Measurements from ENCODE around the gene IL1R2. TPM values are rescaled to one million over a fixed set of nuclear protein-coding genes. Genes with fewer than 3 reads are reported as not detected.
A peak's percentile ranks its signal among the peaks of the same experiment; 100 is the strongest.

Gene IL1R2
- total RNA-seq, 1 donor from 2014 or later = 19.0 TPM

GRCh38 chr2:101975171-101975870, 16.4 kb upstream of the IL1R2 start:
- ATAC-seq = no peak

DNA sequence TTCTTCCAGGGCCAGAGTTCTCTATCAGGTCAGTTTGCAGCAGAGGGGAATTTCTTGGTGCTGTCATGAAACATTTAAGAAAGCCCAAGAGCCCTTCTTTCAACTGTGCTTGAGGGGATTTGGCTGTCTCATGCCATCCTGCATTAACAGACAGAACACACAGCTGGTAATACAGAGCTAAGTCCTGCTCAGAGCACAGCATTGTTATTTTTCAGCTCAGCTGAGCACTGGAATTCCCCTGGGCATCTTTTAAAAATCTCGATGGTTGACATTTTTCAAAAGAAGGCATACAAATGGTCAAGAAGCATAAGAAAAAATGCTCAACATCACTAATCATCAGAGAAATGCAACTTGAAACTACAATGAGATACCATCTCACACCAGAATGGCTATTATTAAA, 14.9 kb upstream of the IL1R2 start:
- ATAC-seq = no peak

GRCh38 chr2:101980368-101980767, 11.4 kb upstream of the IL1R2 start:
- peak; percentile 56 for ATAC-seq

DNA sequence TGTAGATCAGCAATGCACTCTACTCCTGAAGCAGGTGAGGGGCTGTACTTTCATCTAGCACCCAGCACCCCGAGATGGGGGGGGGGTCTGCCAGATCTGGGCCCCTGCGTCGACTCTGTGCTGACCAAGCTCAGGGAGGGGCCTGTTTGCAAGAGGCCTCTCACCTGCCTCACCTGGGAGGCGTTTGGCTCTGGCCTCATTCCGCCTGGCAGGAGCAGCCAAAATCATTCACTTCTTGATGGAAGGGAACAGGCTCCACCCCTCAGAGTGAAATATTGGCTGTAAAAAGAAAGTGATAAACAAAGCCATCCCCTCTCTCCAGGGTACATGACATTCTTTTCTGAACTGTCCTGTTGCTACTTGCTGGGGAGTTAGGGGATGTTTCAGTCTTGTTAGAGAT, 10.7 kb upstream of the IL1R2 start:
- ATAC-seq = no peak

- no peak for ATAC-seq
Measured at GRCh38 chr2:101981504-101981903, 10.3 kb upstream of the IL1R2 start.

- no peak for ATAC-seq
Measured at GRCh38 chr2:101982495-101983029, 9.2 kb upstream of the IL1R2 start.

DNA sequence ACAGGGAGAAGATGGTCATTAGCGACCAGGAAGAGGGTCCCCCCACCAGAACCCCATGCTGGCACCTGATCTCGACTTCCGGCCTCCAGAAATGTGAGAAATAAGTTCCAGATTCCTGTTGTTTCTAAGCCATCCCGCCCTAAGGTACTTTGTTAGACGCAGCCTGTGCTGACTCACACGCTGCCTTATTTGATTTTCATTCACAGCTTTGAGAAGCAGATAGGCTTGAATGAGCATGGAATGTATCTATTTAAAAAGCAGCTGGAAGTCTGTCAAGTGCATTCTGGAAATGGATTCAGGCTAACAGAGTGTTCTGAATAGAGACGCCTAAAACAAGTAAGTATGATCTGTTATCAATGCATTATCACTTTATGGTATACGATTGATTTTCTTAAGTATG, 8.3 kb upstream of the IL1R2 start:
- ATAC-seq = peak; percentile 74

DNA sequence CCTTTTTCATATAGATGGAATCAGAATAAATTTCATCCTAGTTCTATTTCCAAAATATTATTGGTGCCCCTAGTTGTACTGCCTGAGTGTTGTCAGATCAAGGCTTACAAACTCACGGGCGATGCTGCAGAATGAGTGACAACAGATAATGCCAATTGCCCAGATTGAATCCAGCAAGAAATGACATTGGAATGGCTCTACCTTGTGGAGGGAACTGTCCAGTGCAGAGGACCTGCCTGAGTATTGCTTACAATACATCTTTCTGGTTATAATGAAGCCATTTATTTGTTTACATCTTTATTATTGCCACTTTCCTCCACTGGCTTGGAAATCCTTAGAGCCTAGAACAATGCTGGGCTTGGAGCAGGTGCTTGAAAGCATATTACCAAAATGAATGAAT, 7.8 kb upstream of the IL1R2 start:
- no peak for ATAC-seq

GRCh38 chr2:101984656-101985055, 7.1 kb upstream of the IL1R2 start:
- ATAC-seq = no peak

GRCh38 chr2:101985101-101985792, 6.5 kb upstream of the IL1R2 start:
- peak; percentile 45 for ATAC-seq

DNA sequence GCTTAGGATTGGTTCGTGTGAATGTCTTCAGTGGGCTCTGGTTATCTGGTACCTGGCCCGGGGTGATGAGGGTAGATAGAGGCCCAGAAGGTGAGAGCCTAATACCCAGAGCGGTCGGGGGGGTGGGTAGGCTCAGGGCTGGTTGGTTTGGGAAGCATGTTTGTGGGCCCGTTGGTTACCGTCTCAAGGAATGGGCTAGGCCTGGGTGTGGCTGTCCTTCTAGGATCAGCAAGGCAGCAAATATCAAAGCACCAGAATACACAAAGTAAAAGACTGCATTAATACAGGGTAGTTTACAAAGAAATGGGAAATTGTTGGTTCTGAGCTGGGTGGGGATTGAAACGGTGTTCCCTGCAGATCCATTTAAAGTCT, 6.0 kb upstream of the IL1R2 start:
- peak; percentile 28 for ATAC-seq

DNA sequence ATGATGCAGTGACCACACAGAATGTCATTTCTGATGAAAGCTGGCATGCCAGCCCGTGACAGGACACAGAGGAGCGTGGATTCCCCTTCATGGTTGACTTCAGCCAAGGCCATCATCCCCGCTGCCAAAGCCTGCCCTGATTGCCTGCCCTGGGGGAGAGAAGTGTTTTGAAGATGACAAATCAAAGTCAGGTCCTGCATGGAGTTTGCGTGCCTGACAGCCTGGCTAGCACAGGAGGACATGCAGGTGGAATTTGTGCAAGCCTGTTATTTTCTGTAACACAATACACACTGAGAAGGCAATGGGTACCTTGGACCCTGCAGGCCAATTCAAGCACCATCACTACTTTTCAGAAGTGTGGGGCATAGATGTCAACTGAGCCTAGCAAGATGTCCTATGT, 5.4 kb upstream of the IL1R2 start:
- no peak for ATAC-seq

GRCh38 chr2:101986804-101987740, 4.7 kb upstream of the IL1R2 start:
- no peak for ATAC-seq

- ATAC-seq = no peak
Measured at GRCh38 chr2:101987832-101988231, 3.9 kb upstream of the IL1R2 start.

DNA sequence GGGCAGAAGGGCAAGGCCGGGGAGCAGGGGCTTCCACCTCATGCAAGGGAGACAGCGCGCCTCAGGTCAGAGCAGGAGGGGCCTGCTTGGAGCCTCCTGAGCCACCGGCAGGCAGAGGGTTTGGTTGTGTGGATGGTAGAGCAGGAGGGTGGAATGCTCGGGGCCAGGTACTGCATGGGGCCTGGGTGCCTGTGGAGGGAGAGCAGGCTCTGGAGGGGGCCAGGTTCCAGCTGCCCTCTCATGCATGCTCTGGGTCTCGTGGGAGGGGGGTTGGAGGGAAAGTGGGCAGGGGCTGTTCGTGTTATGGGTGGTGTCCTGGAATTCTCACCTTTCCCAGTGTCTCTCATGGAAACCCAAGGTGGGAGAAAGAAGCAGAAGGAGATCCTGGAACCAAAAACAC, 3.2 kb upstream of the IL1R2 start:
- ATAC-seq = no peak

GRCh38 chr2:101989740-101990460, 1.9 kb upstream of the IL1R2 start:
- no peak for ATAC-seq

DNA sequence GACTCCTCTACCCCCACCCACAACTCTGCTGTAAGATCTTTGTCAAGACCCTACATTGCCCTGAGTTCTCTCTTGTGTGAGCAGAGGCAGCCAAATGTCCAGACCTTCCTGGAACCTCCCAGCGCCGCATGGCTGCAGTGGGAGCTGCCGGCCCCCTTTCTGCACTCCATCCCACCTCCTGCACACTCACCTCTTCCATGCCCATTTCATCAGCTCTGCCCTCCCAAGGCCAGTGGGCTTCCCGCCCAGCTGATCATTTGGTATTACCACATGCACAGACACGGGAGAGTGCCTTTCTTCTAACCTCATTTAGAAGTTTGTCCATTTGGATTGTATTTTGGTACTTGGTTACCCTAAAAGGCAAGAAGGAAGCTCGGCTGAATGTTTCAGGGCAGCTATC, 2.0 kb downstream of the IL1R2 start:
- no peak for ATAC-seq

DNA sequence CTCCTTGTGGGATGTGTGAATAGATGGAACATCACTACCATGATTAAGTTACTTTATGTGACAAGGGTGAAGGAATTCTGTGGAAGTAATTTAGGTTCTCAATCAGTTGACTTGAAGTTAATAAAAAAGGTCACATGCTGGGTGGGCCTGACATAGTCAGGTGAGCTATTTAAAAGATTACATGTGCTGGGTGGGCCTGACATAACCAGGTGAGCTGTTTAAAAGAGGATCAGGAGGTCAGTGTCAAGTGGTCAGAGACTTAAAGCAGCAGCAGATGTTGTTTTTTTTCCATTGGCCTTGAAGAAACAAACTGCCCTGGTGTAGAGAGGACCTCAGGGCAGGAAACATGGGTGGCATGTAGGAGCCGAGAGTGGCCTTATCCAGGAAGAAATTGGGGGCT, 3.3 kb downstream of the IL1R2 start:
- no peak for ATAC-seq

- ATAC-seq = no peak
Measured at GRCh38 chr2:101995804-101996203, 4.0 kb downstream of the IL1R2 start.

- no peak for ATAC-seq
Measured at GRCh38 chr2:101998556-101998895, 6.8 kb downstream of the IL1R2 start.

DNA sequence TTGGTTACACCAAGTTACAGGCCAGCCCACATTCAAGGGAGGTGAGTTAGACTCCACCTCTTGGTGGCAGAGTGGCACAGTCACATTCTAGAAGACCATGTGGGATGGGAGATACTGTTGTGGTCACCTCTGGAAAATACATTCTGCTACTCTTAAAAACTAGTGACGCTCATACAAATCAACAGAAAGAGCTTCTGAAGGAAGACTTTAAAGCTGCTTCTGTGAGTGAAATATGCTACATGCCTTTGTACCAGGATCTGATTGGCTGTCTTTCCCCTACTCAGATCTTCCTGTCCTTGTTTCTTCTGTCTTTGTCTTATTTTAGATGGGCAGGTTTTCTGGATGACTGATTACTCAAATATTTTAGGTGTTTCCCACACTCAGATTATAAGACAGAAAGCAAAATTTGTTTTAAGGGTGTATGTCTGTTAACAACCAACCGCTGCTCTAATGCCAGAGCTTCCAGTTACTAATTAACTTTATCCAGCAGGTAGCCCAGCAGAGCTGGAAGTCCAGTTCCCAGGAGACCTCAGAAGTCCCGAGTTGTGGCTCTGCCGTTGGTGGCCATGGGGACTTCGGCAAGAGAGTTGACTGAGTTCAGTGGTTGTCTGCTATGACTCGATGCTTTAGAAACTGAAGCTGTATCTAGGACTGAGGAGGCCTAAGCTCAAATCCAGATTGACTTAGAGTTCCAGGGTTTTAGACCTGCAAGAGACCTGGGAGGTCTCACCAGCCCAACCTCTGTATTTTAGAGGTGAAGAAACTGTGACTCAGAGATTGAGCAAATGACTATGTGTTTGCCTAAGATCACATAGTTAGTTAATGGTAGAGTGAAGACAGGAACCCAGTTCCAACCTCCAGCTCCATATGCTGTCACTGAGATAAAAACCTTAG, 7.4 kb downstream of the IL1R2 start:
- ATAC-seq = peak; percentile 25

- ATAC-seq = no peak
Measured at GRCh38 chr2:102000012-102000411, 8.3 kb downstream of the IL1R2 start.

Data from esophagus mucosa (tissue), 1 donor.